SH-SY5Y (cell line): Measurements from ENCODE around the gene HPDL.

ENCODE experiments used
- GATA2 ChIP-seq: IDR thresholded peaks from 2 replicates; pipeline ENCODE4 v1.6.1; 2011; ENCODE audit warnings: mild to moderate bottlenecking, low read depth, low read length
- GATA3 ChIP-seq: IDR thresholded peaks from 2 replicates; pipeline ENCODE4 v1.6.1; 2011; ENCODE audit warnings: low read depth, mild to moderate bottlenecking, low read length, moderate library complexity

DNA sequence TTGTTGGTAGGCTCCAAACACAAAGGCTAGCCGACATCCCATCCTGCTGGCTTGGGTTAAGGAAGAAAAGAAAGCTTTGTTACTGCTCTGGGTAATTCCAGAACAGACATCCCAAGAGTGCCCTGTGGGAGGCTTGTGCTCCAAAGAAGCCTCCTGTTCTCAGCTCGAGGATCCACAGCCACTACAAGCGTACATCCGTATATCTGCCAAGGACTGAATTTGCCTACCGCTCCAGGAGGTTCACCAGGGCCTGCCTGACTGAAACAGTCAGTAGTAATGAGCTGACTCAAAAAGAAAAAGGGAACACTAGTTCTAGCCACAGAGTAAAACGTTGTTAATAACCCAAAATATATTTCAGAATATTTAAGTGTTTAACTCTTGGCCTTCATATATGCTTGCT, 38.4 kb downstream of the HPDL start:
- TF ChIP-seq GATA3 (no peak), GATA2 (no peak)
